Measurements from ENCODE around the gene EIF4G1. TPM values are rescaled to one million over a fixed set of nuclear protein-coding genes. Genes with fewer than 3 reads are reported as not detected.

Gene EIF4G1
- total RNA-seq, 1 donor from 2014 or later = 403 TPM

DNA sequence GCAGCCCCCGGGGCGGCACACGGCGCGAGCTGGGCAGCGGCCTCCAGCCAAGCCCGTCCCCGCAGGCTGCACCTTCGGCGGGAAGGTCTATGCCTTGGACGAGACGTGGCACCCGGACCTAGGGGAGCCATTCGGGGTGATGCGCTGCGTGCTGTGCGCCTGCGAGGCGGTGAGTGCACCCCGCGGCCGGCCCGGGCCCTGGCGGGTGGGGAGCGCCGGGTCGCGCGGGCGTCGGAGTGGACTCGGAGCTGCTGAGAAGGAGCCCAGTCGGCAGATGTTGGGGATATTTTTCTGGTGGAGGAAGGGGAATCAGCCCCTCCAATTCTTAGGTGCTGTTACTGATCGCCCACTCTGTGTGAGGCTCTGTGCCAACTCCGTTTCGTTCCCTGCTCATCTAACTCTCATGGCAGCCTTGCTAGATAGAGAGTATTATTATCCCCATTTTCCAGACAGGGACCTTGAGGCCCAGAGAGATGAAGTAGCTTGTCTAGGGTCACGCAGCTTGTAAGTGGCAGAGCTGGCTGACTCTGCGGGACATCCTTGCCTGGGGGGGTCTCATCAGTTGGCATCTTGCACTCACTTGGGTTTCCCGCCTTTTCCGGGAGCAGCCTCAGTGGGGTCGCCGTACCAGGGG, 66.3 kb downstream of the EIF4G1 start:
- Mint-ChIP-seq H3K4me3 (ENCODE audit: unreplicated experiment) (peak overlapping the region; percentile 52), H3K9me3 (ENCODE audit: low read depth) (no peaks in the 10 kb centered on the region), H3K27ac (ENCODE audit: unreplicated experiment) (no peak overlapping the region), H3K4me1 (ENCODE audit: low read depth) (peaks cover 4% of the 10 kb centered on the region), H3K27me3 (ENCODE audit: low read depth) (peaks cover 27% of the 10 kb centered on the region), H3K36me3 (ENCODE audit: low read depth) (no peaks in the 10 kb centered on the region)
- no peak for DNase-seq (ENCODE audit: low spot score)
- no peak for TF ChIP-seq CTCF (IDR thresholded peaks at IDR 0.05)

DNA sequence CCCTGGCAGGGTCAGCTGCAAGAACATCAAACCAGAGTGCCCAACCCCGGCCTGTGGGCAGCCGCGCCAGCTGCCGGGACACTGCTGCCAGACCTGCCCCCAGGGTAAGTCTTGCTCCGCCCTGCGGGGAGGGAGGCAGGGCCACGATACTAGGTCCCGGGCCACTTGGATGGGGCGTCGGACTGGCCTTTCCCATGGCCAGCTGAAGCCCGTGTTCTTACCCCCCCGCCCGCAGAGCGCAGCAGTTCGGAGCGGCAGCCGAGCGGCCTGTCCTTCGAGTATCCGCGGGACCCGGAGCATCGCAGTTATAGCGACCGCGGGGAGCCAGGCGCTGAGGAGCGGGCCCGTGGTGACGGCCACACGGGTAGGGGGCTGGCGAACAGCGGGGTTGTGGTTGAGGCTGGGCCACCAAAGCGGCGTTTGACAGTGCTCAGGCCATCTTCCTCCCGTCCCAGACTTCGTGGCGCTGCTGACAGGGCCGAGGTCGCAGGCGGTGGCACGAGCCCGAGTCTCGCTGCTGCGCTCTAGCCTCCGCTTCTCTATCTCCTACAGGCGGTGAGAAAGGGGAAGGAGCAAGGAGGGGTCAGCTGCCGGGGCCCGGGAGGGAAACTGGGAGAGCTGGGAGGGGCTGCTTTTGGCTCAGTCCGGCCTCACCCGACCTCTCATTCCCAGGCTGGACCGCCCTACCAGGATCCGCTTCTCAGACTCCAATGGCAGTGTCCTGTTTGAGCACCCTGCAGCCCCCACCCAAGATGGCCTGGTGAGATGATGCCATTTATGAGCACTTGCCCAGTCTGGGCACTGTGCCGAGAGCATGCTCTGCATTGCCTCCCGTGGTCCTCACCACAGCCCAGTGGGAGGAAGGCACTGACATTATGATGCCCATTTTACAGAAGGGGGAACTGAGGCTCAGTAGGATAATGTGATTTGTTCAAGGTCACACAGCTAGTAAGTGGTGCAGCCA, 67.1 kb downstream of the EIF4G1 start:
- no peaks in the 10 kb centered on the region for H3K9me3 Mint-ChIP-seq (ENCODE audit: low read depth)
- DNase-seq (ENCODE audit: low spot score) = no peak
- H3K36me3 Mint-ChIP-seq (ENCODE audit: low read depth) = no peaks in the 10 kb centered on the region
- H3K4me3 Mint-ChIP-seq (ENCODE audit: unreplicated experiment) = peak overlapping the region; percentile 52
- H3K27me3 Mint-ChIP-seq (ENCODE audit: low read depth) = peaks cover 21% of the 10 kb centered on the region
- no peak for TF ChIP-seq CTCF (IDR thresholded peaks at IDR 0.05)
- H3K4me1 Mint-ChIP-seq (ENCODE audit: low read depth) = peaks cover 4% of the 10 kb centered on the region
- no peak overlapping the region for H3K27ac Mint-ChIP-seq (ENCODE audit: unreplicated experiment)

GRCh38 chr3:184382326-184383032, 68.1 kb downstream of the EIF4G1 start:
- H3K27me3 Mint-ChIP-seq (ENCODE audit: low read depth) = peaks cover 14% of the 10 kb centered on the region
- peaks cover 4% of the 10 kb centered on the region for H3K4me1 Mint-ChIP-seq (ENCODE audit: low read depth)
- no peak overlapping the region for H3K4me3 Mint-ChIP-seq (ENCODE audit: unreplicated experiment)
- TF ChIP-seq CTCF (IDR thresholded peaks at IDR 0.05) = no peak
- no peaks in the 10 kb centered on the region for H3K36me3 Mint-ChIP-seq (ENCODE audit: low read depth)
- DNase-seq (ENCODE audit: low spot score) = no peak
- H3K27ac Mint-ChIP-seq (ENCODE audit: unreplicated experiment) = no peak overlapping the region
- H3K9me3 Mint-ChIP-seq (ENCODE audit: low read depth) = no peaks in the 10 kb centered on the region

- Mint-ChIP-seq H3K36me3 (ENCODE audit: low read depth) (no peaks in the 10 kb centered on the region), H3K4me3 (ENCODE audit: unreplicated experiment) (no peak overlapping the region), H3K27me3 (ENCODE audit: low read depth) (peaks cover 12% of the 10 kb centered on the region), H3K4me1 (ENCODE audit: low read depth) (peaks cover 4% of the 10 kb centered on the region), H3K9me3 (ENCODE audit: low read depth) (no peaks in the 10 kb centered on the region), H3K27ac (ENCODE audit: unreplicated experiment) (no peak overlapping the region)
- TF ChIP-seq CTCF (IDR thresholded peaks at IDR 0.05) = no peak
- DNase-seq (ENCODE audit: low spot score) = no peak
Observed at GRCh38 chr3:184383033-184383740, 68.8 kb downstream of the EIF4G1 start.
